ENCODE measurements around the gene SRPK2.

DNA sequence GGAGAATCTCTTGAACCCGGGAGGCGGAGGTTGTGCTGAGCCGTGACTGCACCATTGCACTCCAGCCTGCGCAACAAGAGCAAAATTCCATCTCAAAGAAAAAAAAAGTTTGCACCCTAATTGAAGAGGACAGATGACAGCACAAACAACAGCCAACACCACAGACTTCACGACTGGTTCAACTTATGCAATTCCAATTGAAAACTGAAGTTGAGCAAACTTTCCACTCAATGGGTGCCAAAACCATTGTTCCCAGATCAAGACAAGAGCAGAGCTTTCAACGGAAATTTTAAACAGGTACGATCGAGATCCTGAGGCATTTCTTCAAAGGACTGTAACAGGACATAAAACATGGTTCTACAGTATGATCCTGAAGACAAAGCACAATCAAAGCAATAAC is 225.0 kb downstream of the SRPK2 start:
- TF ChIP-seq, protein P1, sequence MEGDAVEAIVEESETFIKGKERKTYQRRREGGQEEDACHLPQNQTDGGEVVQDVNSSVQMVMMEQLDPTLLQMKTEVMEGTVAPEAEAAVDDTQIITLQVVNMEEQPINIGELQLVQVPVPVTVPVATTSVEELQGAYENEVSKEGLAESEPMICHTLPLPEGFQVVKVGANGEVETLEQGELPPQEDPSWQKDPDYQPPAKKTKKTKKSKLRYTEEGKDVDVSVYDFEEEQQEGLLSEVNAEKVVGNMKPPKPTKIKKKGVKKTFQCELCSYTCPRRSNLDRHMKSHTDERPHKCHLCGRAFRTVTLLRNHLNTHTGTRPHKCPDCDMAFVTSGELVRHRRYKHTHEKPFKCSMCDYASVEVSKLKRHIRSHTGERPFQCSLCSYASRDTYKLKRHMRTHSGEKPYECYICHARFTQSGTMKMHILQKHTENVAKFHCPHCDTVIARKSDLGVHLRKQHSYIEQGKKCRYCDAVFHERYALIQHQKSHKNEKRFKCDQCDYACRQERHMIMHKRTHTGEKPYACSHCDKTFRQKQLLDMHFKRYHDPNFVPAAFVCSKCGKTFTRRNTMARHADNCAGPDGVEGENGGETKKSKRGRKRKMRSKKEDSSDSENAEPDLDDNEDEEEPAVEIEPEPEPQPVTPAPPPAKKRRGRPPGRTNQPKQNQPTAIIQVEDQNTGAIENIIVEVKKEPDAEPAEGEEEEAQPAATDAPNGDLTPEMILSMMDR (IDR thresholded peaks at IDR 0.05) = no peak
- TF ChIP-seq EP300 (IDR thresholded peaks at IDR 0.05) = no peak

Measured in ovary (tissue), 3 donors.